IMR-90 (cell line): ENCODE data around the gene PLCB3.

Experiments used
- CEBPB ChIP-seq: IDR thresholded peaks from 2 replicates; pipeline ENCODE4 v1.6.1; 2012; ENCODE audit warnings: low read depth, low read length, improper control_type of control experiment
- CHD1 ChIP-seq: IDR thresholded peaks from 2 replicates; pipeline ENCODE4 v1.6.1; 2012; ENCODE audit warnings: low read depth, low read length, improper control_type of control experiment
- MAFK ChIP-seq: IDR thresholded peaks from 2 replicates; pipeline ENCODE4 v1.6.1; 2012; ENCODE audit warnings: low read depth, low read length, improper control_type of control experiment
- MXI1 ChIP-seq: IDR thresholded peaks from 2 replicates; pipeline ENCODE4 v1.6.1; 2012; ENCODE audit warnings: low read depth, mild to moderate bottlenecking, low read length, moderate library complexity, borderline replicate concordance
- POLR2A ChIP-seq: IDR thresholded peaks from 2 replicates; pipeline ENCODE4 v1.6.1; 2012; ENCODE audit warnings: mild to moderate bottlenecking, low read depth, low read length
- RAD21 ChIP-seq: IDR thresholded peaks from 2 replicates; pipeline ENCODE4 v1.6.1; 2012; ENCODE audit warnings: low read length, improper control_type of control experiment
- RCOR1 ChIP-seq: IDR thresholded peaks from 2 replicates; pipeline ENCODE4 v1.6.1; 2012; ENCODE audit warnings: mild to moderate bottlenecking, low read length, improper control_type of control experiment; ENCODE audit not compliant: insufficient replicate concordance
- SMC3 ChIP-seq: fragments of 150-350 bp; IDR thresholded peaks from 2 replicates; pipeline ENCODE4 v1.6.1; 2016; ENCODE audit warnings: low read depth, mild to moderate bottlenecking, antibody characterized with exemption, low read length, moderate library complexity
- TF ChIP-seq, protein P1 (sequence below): conservative IDR thresholded peaks from 2 replicates; pipeline ENCODE4 v1.5.1; 2012; ENCODE audit warnings: mild to moderate bottlenecking, low read depth, low read length, improper control_type of control experiment
- TF ChIP-seq, protein P2 (sequence below): fragments of 150-350 bp; IDR thresholded peaks from 2 replicates; pipeline ENCODE4 v1.6.1; 2016; ENCODE audit warnings: low read depth, mild to moderate bottlenecking, low read length, moderate library complexity, borderline replicate concordance

DNA sequence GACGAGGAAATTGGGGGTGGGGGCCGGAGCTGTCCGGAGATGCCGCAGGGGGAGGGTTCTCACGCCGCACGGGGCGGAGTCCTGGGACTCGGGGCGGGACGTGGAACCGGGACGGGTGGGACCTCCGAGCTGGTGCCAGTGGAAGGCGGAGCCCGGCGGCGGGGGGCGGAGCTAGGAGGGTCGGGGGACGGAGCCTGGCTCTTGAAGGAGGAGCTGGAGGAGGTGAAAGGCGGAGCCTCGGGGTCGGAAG is 10.2 kb upstream of the PLCB3 start:
- TF ChIP-seq POLR2A, result no peak
- TF ChIP-seq, protein P1, sequence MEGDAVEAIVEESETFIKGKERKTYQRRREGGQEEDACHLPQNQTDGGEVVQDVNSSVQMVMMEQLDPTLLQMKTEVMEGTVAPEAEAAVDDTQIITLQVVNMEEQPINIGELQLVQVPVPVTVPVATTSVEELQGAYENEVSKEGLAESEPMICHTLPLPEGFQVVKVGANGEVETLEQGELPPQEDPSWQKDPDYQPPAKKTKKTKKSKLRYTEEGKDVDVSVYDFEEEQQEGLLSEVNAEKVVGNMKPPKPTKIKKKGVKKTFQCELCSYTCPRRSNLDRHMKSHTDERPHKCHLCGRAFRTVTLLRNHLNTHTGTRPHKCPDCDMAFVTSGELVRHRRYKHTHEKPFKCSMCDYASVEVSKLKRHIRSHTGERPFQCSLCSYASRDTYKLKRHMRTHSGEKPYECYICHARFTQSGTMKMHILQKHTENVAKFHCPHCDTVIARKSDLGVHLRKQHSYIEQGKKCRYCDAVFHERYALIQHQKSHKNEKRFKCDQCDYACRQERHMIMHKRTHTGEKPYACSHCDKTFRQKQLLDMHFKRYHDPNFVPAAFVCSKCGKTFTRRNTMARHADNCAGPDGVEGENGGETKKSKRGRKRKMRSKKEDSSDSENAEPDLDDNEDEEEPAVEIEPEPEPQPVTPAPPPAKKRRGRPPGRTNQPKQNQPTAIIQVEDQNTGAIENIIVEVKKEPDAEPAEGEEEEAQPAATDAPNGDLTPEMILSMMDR, result no peak
- no peak for TF ChIP-seq CEBPB
- TF ChIP-seq, protein P2, sequence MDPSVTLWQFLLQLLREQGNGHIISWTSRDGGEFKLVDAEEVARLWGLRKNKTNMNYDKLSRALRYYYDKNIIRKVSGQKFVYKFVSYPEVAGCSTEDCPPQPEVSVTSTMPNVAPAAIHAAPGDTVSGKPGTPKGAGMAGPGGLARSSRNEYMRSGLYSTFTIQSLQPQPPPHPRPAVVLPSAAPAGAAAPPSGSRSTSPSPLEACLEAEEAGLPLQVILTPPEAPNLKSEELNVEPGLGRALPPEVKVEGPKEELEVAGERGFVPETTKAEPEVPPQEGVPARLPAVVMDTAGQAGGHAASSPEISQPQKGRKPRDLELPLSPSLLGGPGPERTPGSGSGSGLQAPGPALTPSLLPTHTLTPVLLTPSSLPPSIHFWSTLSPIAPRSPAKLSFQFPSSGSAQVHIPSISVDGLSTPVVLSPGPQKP, result no peak
- TF ChIP-seq RAD21, result no peak
- TF ChIP-seq SMC3, result no peak
- no peak; the same call in 1 of the 2 replicates for TF ChIP-seq MXI1
- no peak for TF ChIP-seq CHD1
- no peak for TF ChIP-seq RCOR1
- TF ChIP-seq MAFK, result no peak
